ENCODE measurements around the gene DMRT1.

- TF ChIP-seq, protein P1, sequence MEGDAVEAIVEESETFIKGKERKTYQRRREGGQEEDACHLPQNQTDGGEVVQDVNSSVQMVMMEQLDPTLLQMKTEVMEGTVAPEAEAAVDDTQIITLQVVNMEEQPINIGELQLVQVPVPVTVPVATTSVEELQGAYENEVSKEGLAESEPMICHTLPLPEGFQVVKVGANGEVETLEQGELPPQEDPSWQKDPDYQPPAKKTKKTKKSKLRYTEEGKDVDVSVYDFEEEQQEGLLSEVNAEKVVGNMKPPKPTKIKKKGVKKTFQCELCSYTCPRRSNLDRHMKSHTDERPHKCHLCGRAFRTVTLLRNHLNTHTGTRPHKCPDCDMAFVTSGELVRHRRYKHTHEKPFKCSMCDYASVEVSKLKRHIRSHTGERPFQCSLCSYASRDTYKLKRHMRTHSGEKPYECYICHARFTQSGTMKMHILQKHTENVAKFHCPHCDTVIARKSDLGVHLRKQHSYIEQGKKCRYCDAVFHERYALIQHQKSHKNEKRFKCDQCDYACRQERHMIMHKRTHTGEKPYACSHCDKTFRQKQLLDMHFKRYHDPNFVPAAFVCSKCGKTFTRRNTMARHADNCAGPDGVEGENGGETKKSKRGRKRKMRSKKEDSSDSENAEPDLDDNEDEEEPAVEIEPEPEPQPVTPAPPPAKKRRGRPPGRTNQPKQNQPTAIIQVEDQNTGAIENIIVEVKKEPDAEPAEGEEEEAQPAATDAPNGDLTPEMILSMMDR (IDR thresholded peaks at IDR 0.05) = no peak
- no peak for TF ChIP-seq SIN3A (IDR thresholded peaks at IDR 0.05; ENCODE audit: borderline replicate concordance, insufficient read depth, low read depth, low read length)
Observed at GRCh38 chr9:920927-921326, 79.4 kb downstream of the DMRT1 start.

Data from Panc1 (cell line).